ENCODE data around the gene SDF2L1.

The SDF2L1 gene

GRCh38 chr22:21631025-21631424 is 11.1 kb upstream of the SDF2L1 start:
- no peak overlapping the region for H3K4me2 ChIP-seq (ENCODE audit: low read length)
- H3K27ac ChIP-seq = no peak overlapping the region
- H3K27me3 ChIP-seq (ENCODE audit: control insufficient read depth, insufficient read depth, low read length) = no peaks in the 10 kb centered on the region
- no peak overlapping the region for H3K4me3 ChIP-seq (ENCODE audit: low read depth, low read length)
- H3K79me2 ChIP-seq = no peaks in the 10 kb centered on the region
- H3K36me3 ChIP-seq (ENCODE audit: control insufficient read depth, insufficient read depth, low read length) = no peaks in the 10 kb centered on the region
- no peak overlapping the region for H3K9ac ChIP-seq
- no peaks in the 10 kb centered on the region for H3K9me3 ChIP-seq (ENCODE audit: control insufficient read depth, low read length)
- no peak overlapping the region for H2AFZ ChIP-seq
- no peaks in the 10 kb centered on the region for H3K4me1 ChIP-seq
- TF ChIP-seq, protein P1, sequence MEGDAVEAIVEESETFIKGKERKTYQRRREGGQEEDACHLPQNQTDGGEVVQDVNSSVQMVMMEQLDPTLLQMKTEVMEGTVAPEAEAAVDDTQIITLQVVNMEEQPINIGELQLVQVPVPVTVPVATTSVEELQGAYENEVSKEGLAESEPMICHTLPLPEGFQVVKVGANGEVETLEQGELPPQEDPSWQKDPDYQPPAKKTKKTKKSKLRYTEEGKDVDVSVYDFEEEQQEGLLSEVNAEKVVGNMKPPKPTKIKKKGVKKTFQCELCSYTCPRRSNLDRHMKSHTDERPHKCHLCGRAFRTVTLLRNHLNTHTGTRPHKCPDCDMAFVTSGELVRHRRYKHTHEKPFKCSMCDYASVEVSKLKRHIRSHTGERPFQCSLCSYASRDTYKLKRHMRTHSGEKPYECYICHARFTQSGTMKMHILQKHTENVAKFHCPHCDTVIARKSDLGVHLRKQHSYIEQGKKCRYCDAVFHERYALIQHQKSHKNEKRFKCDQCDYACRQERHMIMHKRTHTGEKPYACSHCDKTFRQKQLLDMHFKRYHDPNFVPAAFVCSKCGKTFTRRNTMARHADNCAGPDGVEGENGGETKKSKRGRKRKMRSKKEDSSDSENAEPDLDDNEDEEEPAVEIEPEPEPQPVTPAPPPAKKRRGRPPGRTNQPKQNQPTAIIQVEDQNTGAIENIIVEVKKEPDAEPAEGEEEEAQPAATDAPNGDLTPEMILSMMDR (IDR thresholded peaks at IDR 0.05) = no peak

- Histone ChIP-seq H2AFZ (no peak within 1 kb of the TSS), H3K36me3 (ENCODE audit: control insufficient read depth, insufficient read depth, low read length) (no peaks in the 10 kb centered on the region), H3K9ac (no peak within 1 kb of the TSS), H3K4me3 (ENCODE audit: low read depth, low read length) (no peak within 1 kb of the TSS), H3K27ac (no peak within 1 kb of the TSS), H3K4me2 (ENCODE audit: low read length) (no peak within 1 kb of the TSS), H3K9me3 (ENCODE audit: control insufficient read depth, low read length) (no peaks in the 10 kb centered on the region), H3K79me2 (no peaks in the 10 kb centered on the region), H3K27me3 (ENCODE audit: control insufficient read depth, insufficient read depth, low read length) (no peaks in the 10 kb centered on the region), H3K4me1 (no peaks in the 10 kb centered on the region)
- TF ChIP-seq, protein P1 (IDR thresholded peaks at IDR 0.05) = no peak
These were observed 9.7 kb upstream of the SDF2L1 start, which contains the start of gene CCDC116 for GRCh38 chr22:21632237-21632895. Gene CCDC116 (plus strand): TSS chr22:21632760. CDS start chr22:21633182, 422 bp downstream.

DNA sequence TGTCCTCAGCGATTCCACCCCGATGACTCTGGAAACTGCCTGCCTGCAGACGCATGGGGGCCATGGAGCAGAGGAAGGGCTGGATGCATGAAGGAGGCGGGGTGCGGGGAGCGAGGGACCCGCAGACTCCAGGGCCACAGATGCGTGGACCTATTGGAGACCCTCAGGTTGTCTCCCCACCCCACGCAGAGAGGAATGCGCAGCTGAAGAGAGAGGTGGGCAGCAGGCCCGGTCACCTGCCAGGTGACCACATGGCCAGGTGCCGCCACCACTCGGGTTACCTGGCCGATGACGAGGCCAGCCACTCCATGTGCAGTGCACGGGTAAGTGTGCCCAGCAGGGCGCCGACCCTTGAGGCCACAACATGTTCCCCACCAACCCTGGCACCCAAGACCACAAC is 9.2 kb upstream of the SDF2L1 start:
- no peak overlapping the region for H3K27ac ChIP-seq
- H3K4me3 ChIP-seq (ENCODE audit: low read depth, low read length) = no peak overlapping the region
- TF ChIP-seq, protein P1 (IDR thresholded peaks at IDR 0.05) = no peak
- no peak overlapping the region for H2AFZ ChIP-seq
- H3K9ac ChIP-seq = no peak overlapping the region
- no peaks in the 10 kb centered on the region for H3K36me3 ChIP-seq (ENCODE audit: control insufficient read depth, insufficient read depth, low read length)
- H3K9me3 ChIP-seq (ENCODE audit: control insufficient read depth, low read length) = no peaks in the 10 kb centered on the region
- no peaks in the 10 kb centered on the region for H3K79me2 ChIP-seq
- no peak overlapping the region for H3K4me2 ChIP-seq (ENCODE audit: low read length)
- no peaks in the 10 kb centered on the region for H3K4me1 ChIP-seq
- H3K27me3 ChIP-seq (ENCODE audit: control insufficient read depth, insufficient read depth, low read length) = no peaks in the 10 kb centered on the region

DNA sequence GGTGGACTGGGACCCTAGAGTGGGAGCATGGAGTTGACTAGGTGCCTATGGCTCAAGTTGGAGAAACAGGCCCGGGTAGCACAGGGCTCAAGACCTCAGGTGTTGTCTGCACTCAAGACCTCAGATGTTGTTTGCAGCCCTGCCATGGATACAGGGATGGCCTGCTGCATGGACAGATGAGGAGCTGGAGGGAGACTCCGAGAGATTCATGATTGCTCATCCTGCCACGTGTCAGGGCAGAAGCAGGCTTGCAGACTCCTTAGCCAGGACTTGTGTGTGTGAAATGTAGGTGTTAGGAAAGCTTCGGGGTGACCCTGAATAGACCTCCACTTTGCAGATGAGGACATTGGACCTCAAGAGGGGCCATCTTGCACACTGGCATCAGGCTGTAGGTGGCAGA is 8.6 kb upstream of the SDF2L1 start:
- TF ChIP-seq, protein P1 (IDR thresholded peaks at IDR 0.05) = no peak
- Histone ChIP-seq H3K27ac (no peak overlapping the region), H3K27me3 (ENCODE audit: control insufficient read depth, insufficient read depth, low read length) (no peaks in the 10 kb centered on the region)

DNA sequence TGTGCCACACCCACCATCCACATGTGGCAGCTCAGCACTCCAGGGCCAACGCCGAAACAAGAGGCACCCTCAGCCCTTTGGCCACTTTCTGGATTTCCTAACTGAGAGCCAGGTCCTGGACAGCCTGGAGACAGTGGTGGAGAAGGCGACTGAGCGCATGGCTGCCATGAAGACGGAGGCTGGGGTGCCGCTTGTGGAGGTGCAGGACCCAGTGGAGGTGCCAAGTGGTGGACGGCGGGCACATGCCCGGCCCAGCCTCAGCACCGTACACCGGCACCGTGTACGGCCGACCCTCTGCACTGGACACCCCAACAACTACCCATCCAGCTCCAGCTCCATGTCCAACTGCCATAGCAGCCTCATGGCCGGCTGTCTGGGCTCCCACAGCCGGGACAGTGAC is 8.0 kb upstream of the SDF2L1 start:
- H3K9ac ChIP-seq = no peak overlapping the region
- no peak overlapping the region for H2AFZ ChIP-seq
- no peak overlapping the region for H3K27ac ChIP-seq
- H3K27me3 ChIP-seq (ENCODE audit: control insufficient read depth, insufficient read depth, low read length) = no peaks in the 10 kb centered on the region
- no peaks in the 10 kb centered on the region for H3K9me3 ChIP-seq (ENCODE audit: control insufficient read depth, low read length)
- H3K4me3 ChIP-seq (ENCODE audit: low read depth, low read length) = no peak overlapping the region
- no peak overlapping the region for H3K4me2 ChIP-seq (ENCODE audit: low read length)
- TF ChIP-seq, protein P1 (IDR thresholded peaks at IDR 0.05) = no peak
- H3K4me1 ChIP-seq = no peaks in the 10 kb centered on the region
- H3K36me3 ChIP-seq (ENCODE audit: control insufficient read depth, insufficient read depth, low read length) = no peaks in the 10 kb centered on the region
- H3K79me2 ChIP-seq = no peaks in the 10 kb centered on the region

More for the DNA sequence above, 8.6 kb upstream of the SDF2L1 start:
- no peak overlapping the region for H3K4me2 ChIP-seq (ENCODE audit: low read length)
- H3K4me3 ChIP-seq (ENCODE audit: low read depth, low read length) = no peak overlapping the region
- no peaks in the 10 kb centered on the region for H3K9me3 ChIP-seq (ENCODE audit: control insufficient read depth, low read length)
- no peak overlapping the region for H2AFZ ChIP-seq
- no peaks in the 10 kb centered on the region for H3K79me2 ChIP-seq
- no peak overlapping the region for H3K9ac ChIP-seq
- no peaks in the 10 kb centered on the region for H3K4me1 ChIP-seq
- no peaks in the 10 kb centered on the region for H3K36me3 ChIP-seq (ENCODE audit: control insufficient read depth, insufficient read depth, low read length)

Data from parathyroid adenoma (tissue), 2 donors.